Posterior cingulate gyrus (tissue), 11 donors: ENCODE results near the gene CFAP20DC.
"Not testable (repeated sequence)": the region's sequence is repeated elsewhere in the genome, so short reads cannot be mapped to it uniquely, and the experiment has no call there.

Experiments used
- DNase-seq, 10 donors: peaks; one replicate each; pipeline versions ENCODE4 v3.0.0 to v3.0.0-alpha.2; 2020 to 2021; ENCODE audit warnings: mixed read lengths in 3 of 10
- intact Hi-C: fragments of 100-400 bp; cut with DNase I; formaldehyde crosslinking; loops from one replicate; pipeline ENCODE4 v1.15.1; 2023

The CFAP20DC gene

GRCh38 chr3:58967866-58968265 is 82.0 kb downstream of the CFAP20DC start:
- DNase-seq, intact Hi-C loops: not testable (repeated sequence)

DNA sequence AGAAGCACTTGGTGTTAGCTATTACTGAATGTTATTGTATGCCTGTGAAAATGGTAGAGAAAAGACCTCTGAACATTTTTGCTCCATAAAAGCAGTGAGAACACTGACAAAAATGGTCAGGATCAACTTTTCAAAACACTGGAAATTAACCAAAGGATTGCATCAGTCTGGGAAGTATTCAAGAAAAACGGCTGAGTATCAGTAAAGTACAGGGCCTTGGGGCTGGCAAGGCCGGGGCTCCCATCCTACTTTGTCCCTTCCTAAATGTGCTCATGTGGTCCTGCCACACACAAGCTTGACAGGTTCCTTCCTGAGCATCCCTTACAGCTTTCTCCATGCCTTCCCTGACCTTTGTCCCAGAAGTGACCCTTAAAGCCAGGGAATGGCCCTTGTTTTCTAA is 84.0 kb downstream of the CFAP20DC start:
- DNase-seq = no peak
- intact Hi-C loops = no loop called here

GRCh38 chr3:58963928-58964503 is 85.8 kb downstream of the CFAP20DC start:
- intact Hi-C loops = no loop called here
- no peak for DNase-seq

DNA sequence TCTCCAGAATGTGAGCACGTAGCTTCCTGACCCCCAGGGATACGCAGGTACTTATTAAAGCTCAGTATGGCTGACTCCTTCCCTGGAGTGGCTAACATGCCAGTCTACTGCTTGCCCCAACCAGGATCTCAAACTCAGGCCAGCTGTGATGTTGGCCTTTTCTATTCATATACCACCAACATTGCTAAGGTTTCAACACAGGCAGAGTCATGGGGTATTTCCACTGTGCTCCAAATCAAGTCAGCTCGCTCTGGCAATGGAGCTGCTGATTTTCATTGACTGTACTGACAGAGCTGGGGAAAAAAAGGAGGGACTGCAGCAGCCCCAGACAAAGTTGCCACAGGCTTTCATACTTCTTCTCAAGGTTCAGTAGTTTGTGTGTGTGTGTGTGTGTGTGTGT is 87.0 kb downstream of the CFAP20DC start:
- intact Hi-C loops = no loop called here
- no peak for DNase-seq

- no peak for DNase-seq
- intact Hi-C loops = no loop called here
Measured at GRCh38 chr3:58962040-58962651, 87.7 kb downstream of the CFAP20DC start.

DNA sequence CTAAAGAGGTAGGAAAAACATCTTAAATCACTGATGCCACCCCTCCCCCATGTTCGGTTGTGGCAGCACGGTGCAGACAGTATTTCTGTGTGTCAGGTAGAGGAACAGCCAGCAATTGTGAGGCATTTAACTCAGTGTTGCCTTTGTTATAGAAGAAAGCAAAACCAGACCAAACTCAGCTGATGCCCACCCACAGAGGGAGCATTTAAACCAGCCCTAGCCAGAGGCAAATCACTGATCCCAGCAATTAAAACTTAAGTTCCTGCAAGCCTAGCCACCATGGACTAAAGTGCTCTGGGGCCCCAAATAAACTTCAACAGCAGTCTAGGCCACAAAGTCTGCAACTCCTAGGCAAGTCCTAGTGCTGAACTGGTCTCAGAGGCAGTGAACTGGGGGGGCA is 94.5 kb downstream of the CFAP20DC start:
- no peak for DNase-seq
- intact Hi-C loops = no loop called here

GRCh38 chr3:58953288-58953687 is 96.5 kb downstream of the CFAP20DC start:
- no peak for DNase-seq
- intact Hi-C loops = no loop called here

DNA sequence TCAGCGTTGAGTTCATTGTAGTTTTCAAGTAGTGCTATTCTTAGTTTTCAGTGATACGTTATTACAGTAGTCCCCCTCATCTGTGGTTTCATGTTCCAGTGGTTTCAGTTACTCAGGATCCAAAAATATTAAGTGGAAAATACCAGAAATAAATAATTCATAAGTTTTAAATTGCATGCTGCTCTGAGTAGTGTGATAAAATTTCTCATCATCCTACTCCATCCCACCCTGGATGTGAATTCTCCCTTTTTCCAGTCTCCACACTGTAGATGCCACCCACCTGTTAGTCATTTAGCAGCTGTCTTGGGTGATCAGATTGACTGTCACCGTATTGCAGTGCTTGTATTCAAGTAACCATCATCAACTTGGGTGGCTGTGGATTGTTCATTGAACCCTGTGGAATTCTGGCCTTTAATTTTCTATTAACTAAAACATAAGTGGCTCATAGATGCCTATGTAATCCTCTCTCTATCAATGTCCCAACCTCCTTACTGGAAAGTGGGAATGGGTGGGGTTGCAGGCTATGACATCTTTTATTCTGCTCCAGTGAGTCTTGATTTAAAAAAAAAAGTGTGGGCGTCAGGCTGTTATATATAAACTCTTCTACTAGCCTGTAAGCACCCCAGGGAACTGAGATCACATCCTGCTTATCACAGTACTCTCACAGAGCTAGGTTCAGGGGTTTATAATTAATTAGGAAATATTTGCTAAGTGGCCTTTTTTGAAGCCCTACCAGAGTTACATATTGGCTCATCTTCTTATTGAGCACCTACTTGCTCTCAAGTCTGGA is 97.5 kb downstream of the CFAP20DC start:
- intact Hi-C loops = no loop called here
- no peak for DNase-seq

GRCh38 chr3:58948018-58948417 is 101.8 kb downstream of the CFAP20DC start:
- no peak for DNase-seq
- intact Hi-C loops = no loop called here

DNA sequence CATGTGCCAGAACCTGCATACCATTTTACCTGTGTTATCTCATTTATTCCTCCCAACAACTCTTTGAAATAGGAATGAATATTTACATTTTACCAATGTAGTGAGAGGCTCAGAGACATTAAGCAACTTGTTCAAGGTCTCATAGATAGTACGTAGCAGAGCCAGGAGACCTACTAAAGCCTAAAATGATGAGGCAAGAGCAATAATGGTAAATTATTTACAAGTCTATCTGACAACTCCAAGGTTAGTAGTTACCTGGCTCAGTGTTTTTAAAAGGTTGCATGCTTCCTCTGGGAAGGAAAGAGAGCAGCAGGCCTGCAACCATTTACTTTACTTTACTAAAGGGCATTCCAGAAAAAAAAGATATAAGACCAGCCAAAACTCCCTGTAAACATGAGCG is 103.0 kb downstream of the CFAP20DC start:
- intact Hi-C loops = no loop called here
- DNase-seq = no peak

- intact Hi-C loops = no loop called here
- DNase-seq = no peak
Measured at GRCh38 chr3:58938057-58938456, 111.8 kb downstream of the CFAP20DC start.

GRCh38 chr3:58924578-58924977 is 125.2 kb downstream of the CFAP20DC start:
- DNase-seq = no peak
- intact Hi-C loops = no loop called here

DNA sequence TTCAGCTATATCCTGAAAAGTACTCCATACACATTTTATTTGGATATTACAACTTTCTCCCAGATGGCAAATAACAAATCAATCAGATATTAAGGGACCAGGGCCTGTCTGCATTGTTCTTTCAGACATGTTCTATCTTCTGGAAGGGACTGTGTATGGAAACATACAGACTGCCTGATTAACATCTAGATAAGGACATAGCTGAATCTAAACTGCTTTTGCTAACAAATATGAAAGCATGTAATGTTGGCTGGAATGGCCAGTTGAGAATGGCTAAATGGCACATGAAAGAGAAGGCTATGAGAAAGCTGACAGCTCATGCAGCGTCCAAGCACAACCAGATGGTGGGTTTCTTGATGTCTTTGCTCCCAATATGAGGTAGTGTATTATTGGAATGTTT is 149.4 kb downstream of the CFAP20DC start:
- DNase-seq = no peak

DNA sequence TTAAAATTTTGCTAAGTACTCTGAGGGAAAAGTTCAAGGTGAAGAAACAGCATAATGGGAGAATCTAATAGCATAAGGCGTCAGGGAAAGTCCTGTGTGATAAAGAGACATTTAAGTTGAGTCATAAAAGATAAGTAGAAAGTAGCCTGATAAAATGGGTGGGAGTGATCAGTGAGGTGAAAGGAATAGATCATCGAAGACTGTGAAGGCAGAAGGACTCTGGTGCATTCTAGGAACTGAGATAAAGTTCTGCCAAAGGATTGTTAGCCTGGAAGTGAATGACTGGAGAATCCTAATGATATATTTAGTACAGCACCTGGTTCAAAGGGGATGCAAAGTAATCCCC is 149.9 kb downstream of the CFAP20DC start:
- intact Hi-C loops = no loop called here
- no peak for DNase-seq

More for the DNA sequence above, 149.4 kb downstream of the CFAP20DC start:
- intact Hi-C loops = no loop called here

GRCh38 chr3:58899159-58899952 is 150.5 kb downstream of the CFAP20DC start:
- peak in 2 of 10 donors; percentile 30 to 53 for DNase-seq
- intact Hi-C loops = no loop called here

- intact Hi-C loops = no loop called here
- DNase-seq = no peak
Measured at GRCh38 chr3:58898513-58898912, 151.3 kb downstream of the CFAP20DC start.

DNA sequence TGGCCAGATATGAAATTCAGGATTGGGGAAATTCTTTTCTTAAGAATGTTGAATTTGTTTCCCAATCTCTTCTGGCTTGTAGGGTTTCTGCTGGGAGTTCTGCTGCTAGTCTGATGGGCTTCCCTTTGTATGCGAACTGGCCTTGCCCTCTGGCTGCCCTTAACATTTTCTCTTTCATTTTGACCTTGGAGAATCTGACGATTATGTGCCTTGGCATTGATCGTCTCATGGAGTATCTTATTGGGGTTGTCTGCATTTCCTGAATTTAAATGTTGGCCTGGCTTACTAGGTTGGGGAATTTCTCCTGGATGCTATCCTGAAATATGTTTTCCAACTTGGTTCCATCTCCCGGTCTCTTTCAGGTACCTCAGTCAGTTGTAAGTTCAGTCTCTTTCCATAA is 152.2 kb downstream of the CFAP20DC start:
- intact Hi-C loops = no loop called here
- DNase-seq = no peak

DNA sequence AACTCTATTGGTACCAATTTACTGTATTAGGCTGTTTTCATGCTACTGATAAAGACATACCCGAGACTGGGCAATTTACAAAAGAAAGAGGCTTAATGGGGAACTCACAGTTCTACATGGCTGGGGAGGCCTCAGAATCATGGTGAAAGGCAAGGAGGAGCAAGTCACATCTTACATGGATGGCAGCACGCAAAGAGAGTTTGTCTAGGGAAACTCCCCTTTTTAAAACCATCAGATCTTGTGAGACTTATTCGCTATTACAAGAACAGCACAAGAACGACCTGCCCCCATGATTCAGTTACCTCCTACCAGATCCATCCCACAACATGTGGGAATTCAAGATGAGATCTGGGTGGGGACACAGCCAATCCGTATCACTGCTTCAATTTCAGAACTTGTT is 154.1 kb downstream of the CFAP20DC start:
- DNase-seq, intact Hi-C loops: not testable (repeated sequence)

GRCh38 chr3:58892526-58892925 is 157.3 kb downstream of the CFAP20DC start:
- DNase-seq, intact Hi-C loops: not testable (repeated sequence)

GRCh38 chr3:58888087-58888486 is 161.7 kb downstream of the CFAP20DC start:
- intact Hi-C loops = no loop called here
- DNase-seq = no peak

- intact Hi-C loops = no loop called here
Measured at GRCh38 chr3:58884453-58884852, 165.4 kb downstream of the CFAP20DC start.

More at GRCh38 chr3:58884453-58884852, 165.4 kb downstream of the CFAP20DC start:
- DNase-seq = no peak
